H1 (cell line): ENCODE results near the gene DUSP12. TPM values are rescaled to one million over a fixed set of nuclear protein-coding genes. Genes with fewer than 3 reads are reported as not detected.

Experiments
- CTCF ChIA-PET: fragments of 300-600 bp; sonication (Branson Sonifier 250); formaldehyde crosslinking; loops from one replicate; lab custom pipeline; 2021; ENCODE audit not compliant: partially characterized antibody; lab: Charles Lee
- POLR2A ChIA-PET: fragments of 300-600 bp; sonication (Branson Sonifier 250); formaldehyde crosslinking; loops from one replicate; lab custom pipeline; 2021; ENCODE audit warnings: inconsistent platforms; ENCODE audit not compliant: partially characterized antibody; lab: Charles Lee
- DNase-seq, 2 experiments: peaks; one replicate each; pipeline versions ENCODE4 v3.0.0 to v3.0.0-alpha.2; 2010 to 2022; ENCODE audit warnings: low spot score in 2 of 2, low read depth in 1 of 2, mixed read lengths in 1 of 2
- FAIRE-seq: peaks from 2 replicates; lab custom pipeline; 2011; peaks lifted over from hg19 to GRCh38; lab: Jason Lieb, UNC
- H2AFZ ChIP-seq: 2 replicates; pipeline ENCODE4 v1.8.1; 2012; ENCODE audit warnings: low read length, inconsistent platforms
- H2AK5ac ChIP-seq: 2 replicates; pipeline ENCODE4 v1.6.1; 2013; ENCODE audit warnings: low read depth, low read length
- H2BK120ac ChIP-seq: replicated peaks from 2 replicates; pipeline ENCODE3; 2013; ENCODE audit warnings: low read depth, low read length, inconsistent platforms
- H2BK12ac ChIP-seq: 2 replicates; pipeline ENCODE4 v1.6.1; 2013; ENCODE audit warnings: low read depth, low read length
- H2BK15ac ChIP-seq: 2 replicates; pipeline ENCODE4 v1.6.1; 2013; ENCODE audit warnings: low read length
- H2BK20ac ChIP-seq: 2 replicates; pipeline ENCODE4 v1.6.1; 2013; ENCODE audit warnings: low read length
- H2BK5ac ChIP-seq: 2 replicates; pipeline ENCODE4 v1.6.1; 2013; ENCODE audit warnings: low read depth, low read length
- H3K14ac ChIP-seq: 2 replicates; pipeline ENCODE4 v1.6.1; 2013; ENCODE audit warnings: inconsistent platforms; ENCODE audit not compliant: insufficient read length
- H3K18ac ChIP-seq: 2 replicates; pipeline ENCODE4 v1.6.1; 2013; ENCODE audit warnings: low read length; ENCODE audit errors: extremely low read depth
- H3K23ac ChIP-seq: 2 replicates; pipeline ENCODE4 v1.6.1; 2013; ENCODE audit warnings: inconsistent platforms; ENCODE audit not compliant: insufficient read length
- H3K23me2 ChIP-seq: 2 replicates; pipeline ENCODE4 v1.6.1; 2013; ENCODE audit warnings: low read depth, low read length
- H3K27ac ChIP-seq: 2 replicates; pipeline ENCODE4 v1.6.1; 2011; ENCODE audit warnings: low read depth, low read length, inconsistent platforms
- H3K27me3 ChIP-seq, 4 experiments: replicated peaks in 1 of 4; 1 replicate in 1 of 4; 2 replicates in 3 of 4; pipeline versions ENCODE4 v1.6.1 to v1.8.1; 2011 to 2013; ENCODE audit warnings: low read length in 3 of 4, mild to moderate bottlenecking in 3 of 4, inconsistent platforms in 2 of 4, mixed read lengths in 2 of 4, moderate library complexity in 1 of 4; ENCODE audit not compliant: control insufficient read depth in 3 of 4, insufficient read depth in 3 of 4; ENCODE audit errors: extremely low read depth in 1 of 4
- H3K36me3 ChIP-seq, 4 experiments: 2 replicates each; pipeline versions ENCODE4 v1.6.1 to v1.8.1; 2011 to 2013; ENCODE audit warnings: mild to moderate bottlenecking in 4 of 4, low read length in 3 of 4, moderate library complexity in 2 of 4, control low read depth in 1 of 4, inconsistent platforms in 1 of 4; ENCODE audit not compliant: insufficient read depth in 4 of 4, control insufficient read depth in 2 of 4
- H3K4ac ChIP-seq: replicated peaks from 2 replicates; pipeline ENCODE3; 2013; ENCODE audit warnings: low read length, low read depth, mixed read lengths, inconsistent platforms; ENCODE audit not compliant: insufficient read length
- H3K4me1 ChIP-seq, 4 experiments: replicated peaks in 1 of 4; 1 replicate in 1 of 4; 2 replicates in 3 of 4; pipeline versions ENCODE4 v1.6.1 to v1.8.1; 2011 to 2013; ENCODE audit warnings: low read length in 3 of 4, inconsistent platforms in 2 of 4, mixed read lengths in 1 of 4; ENCODE audit not compliant: insufficient read depth in 4 of 4, control insufficient read depth in 3 of 4
- H3K4me2 ChIP-seq, 2 experiments: 2 replicates each; pipeline versions ENCODE4 v1.6.1 to v1.8.1; 2011 to 2013; ENCODE audit warnings: low read depth in 2 of 2, low read length in 2 of 2, control low read depth in 1 of 2, inconsistent platforms in 1 of 2, mild to moderate bottlenecking in 1 of 2; ENCODE audit not compliant: insufficient read depth in 1 of 2
- H3K4me3 ChIP-seq, 4 experiments: fragments of 200-600, 300-600 bp in 1 of 4; sonication (generic), shearing (Covaris generic), sonication (Bioruptor Twin) in 1 of 4; 2 replicates each; pipeline versions ENCODE4 v1.5.1 to v1.8.1; 2011 to 2016; ENCODE audit warnings: low read length in 4 of 4, low read depth in 3 of 4, control low read depth in 2 of 4, inconsistent platforms in 2 of 4, mild to moderate bottlenecking in 2 of 4, mixed read lengths in 1 of 4, moderate library complexity in 1 of 4; ENCODE audit not compliant: insufficient read depth in 2 of 4; ENCODE audit errors: extremely low read depth in 1 of 4
- H3K56ac ChIP-seq: replicated peaks from 2 replicates; pipeline ENCODE3; 2013; ENCODE audit warnings: low read depth, mild to moderate bottlenecking, mixed read lengths, low read length, inconsistent platforms; ENCODE audit not compliant: insufficient read length
- H3K79me1 ChIP-seq: 2 replicates; pipeline ENCODE4 v1.6.1; 2013; ENCODE audit warnings: low read depth, low read length, control low read depth
- H3K79me2 ChIP-seq, 2 experiments: 2 replicates each; pipeline versions ENCODE4 v1.6.1 to v1.8.1; 2012 to 2013; ENCODE audit warnings: low read length in 2 of 2, mild to moderate bottlenecking in 2 of 2, inconsistent platforms in 1 of 2; ENCODE audit not compliant: insufficient read depth in 2 of 2, control insufficient read depth in 1 of 2
- H3K9ac ChIP-seq, 4 experiments: replicated peaks in 1 of 4; 1 replicate in 1 of 4; 2 replicates in 3 of 4; pipeline versions ENCODE4 v1.6.1 to v1.8.1; 2011 to 2013; ENCODE audit warnings: low read depth in 3 of 4, low read length in 3 of 4, control low read depth in 2 of 4, mild to moderate bottlenecking in 2 of 4, moderate library complexity in 2 of 4, inconsistent platforms in 1 of 4; ENCODE audit errors: extremely low read depth in 1 of 4
- H3K9me3 ChIP-seq, 2 experiments: 2 replicates each; pipeline versions ENCODE4 v1.6.1 to v1.8.1; 2012 to 2013; ENCODE audit warnings: mild to moderate bottlenecking in 2 of 2, moderate library complexity in 2 of 2, control low read depth in 1 of 2, inconsistent platforms in 1 of 2, low read depth in 1 of 2, low read length in 1 of 2, mixed read lengths in 1 of 2; ENCODE audit not compliant: insufficient read depth in 2 of 2
- H4K20me1 ChIP-seq, 2 experiments: replicated peaks in 1 of 2; 2 replicates each; pipeline versions ENCODE3 to v1.8.1; 2011 to 2013; ENCODE audit warnings: inconsistent platforms in 2 of 2, low read length in 2 of 2, mild to moderate bottlenecking in 1 of 2; ENCODE audit not compliant: insufficient read depth in 2 of 2, control insufficient read depth in 1 of 2
- H4K5ac ChIP-seq: 2 replicates; pipeline ENCODE4 v1.6.1; 2013; ENCODE audit warnings: low read length, low read depth, mixed read lengths, inconsistent platforms; ENCODE audit not compliant: insufficient read length
- H4K8ac ChIP-seq: 2 replicates; pipeline ENCODE4 v1.8.0; 2013; ENCODE audit warnings: mild to moderate bottlenecking, moderate library complexity, low read length, inconsistent platforms; ENCODE audit not compliant: insufficient read depth; ENCODE audit errors: extremely low read depth
- H4K91ac ChIP-seq: replicated peaks from 2 replicates; pipeline ENCODE3; 2013; ENCODE audit warnings: low read length, mixed read lengths, inconsistent platforms; ENCODE audit not compliant: insufficient read length
- ATF2 ChIP-seq: IDR thresholded peaks from 2 replicates; pipeline ENCODE4 v1.6.1; 2012; ENCODE audit warnings: low read length, inconsistent platforms
- BRCA1 ChIP-seq: IDR thresholded peaks from 2 replicates; pipeline ENCODE4 v1.6.1; 2012; ENCODE audit warnings: low read depth, low read length, improper control_type of control experiment
- CBX8 ChIP-seq: fragments of 300-800, 300-1000 bp; sonication (generic); IDR thresholded peaks from 2 replicates; pipeline ENCODE4 v1.7.1; 2016; ENCODE audit warnings: low read depth, low read length, borderline replicate concordance
- CEBPB ChIP-seq: IDR thresholded peaks from 2 replicates; pipeline ENCODE4 v1.6.1; 2012; ENCODE audit warnings: low read depth, low read length
- CREB1 ChIP-seq: IDR thresholded peaks from 2 replicates; pipeline ENCODE4 v1.6.1; 2012; ENCODE audit warnings: inconsistent platforms
- FOSL1 ChIP-seq: IDR thresholded peaks from 2 replicates; pipeline ENCODE4 v1.6.1; 2011; ENCODE audit warnings: mild to moderate bottlenecking, low read depth, low read length, moderate library complexity; ENCODE audit not compliant: insufficient read depth
- JUND ChIP-seq: IDR thresholded peaks from 2 replicates; pipeline ENCODE4 v1.6.1; 2011; ENCODE audit warnings: mild to moderate bottlenecking, improper control_type of control experiment, low read length
- NRF1 ChIP-seq: IDR thresholded peaks from 2 replicates; pipeline ENCODE4 v1.6.1; 2011; ENCODE audit warnings: mild to moderate bottlenecking, low read depth, low read length, improper control_type of control experiment
- PHF8 ChIP-seq: fragments of 200-600 bp; sonication (generic); conservative IDR thresholded peaks from 2 replicates; pipeline ENCODE4 v1.7.1; 2012; ENCODE audit warnings: low read depth, mild to moderate bottlenecking, inconsistent platforms, low read length, moderate library complexity
- POLR2A ChIP-seq, 2 experiments: IDR thresholded peaks; 1 replicate in 1 of 2; 2 replicates in 1 of 2; pipeline ENCODE4 v1.6.1; 2011; ENCODE audit warnings: low read depth in 2 of 2, low read length in 2 of 2, mild to moderate bottlenecking in 2 of 2; ENCODE audit errors: control extremely low read depth in 1 of 2
- RAD21 ChIP-seq, 2 experiments: IDR thresholded peaks in 1 of 2; conservative IDR thresholded peaks in 1 of 2; 2 replicates each; pipeline ENCODE4 v1.6.1; 2011; ENCODE audit warnings: low read depth in 2 of 2, low read length in 2 of 2, improper control_type of control experiment in 1 of 2, inconsistent platforms in 1 of 2, mild to moderate bottlenecking in 1 of 2, moderate library complexity in 1 of 2
- SP1 ChIP-seq: IDR thresholded peaks from 2 replicates; pipeline ENCODE4 v1.6.1; 2011; ENCODE audit warnings: low read depth, low read length
- SUZ12 ChIP-seq: fragments of 200-600 bp; sonication (generic); IDR thresholded peaks from 2 replicates; pipeline ENCODE4 v1.6.1; 2012; ENCODE audit warnings: mild to moderate bottlenecking, inconsistent platforms, low read length, moderate library complexity, mixed read lengths
- TBP ChIP-seq: IDR thresholded peaks from 2 replicates; pipeline ENCODE4 v1.6.1; 2011; ENCODE audit warnings: low read depth, low read length, improper control_type of control experiment
- WGBS, 2 experiments: shearing (Covaris generic) in 1 of 2; methylation state at CpG; one replicate each; pipeline versions ENCODE4 v1.1.6 to v1.1.7; 2013 to 2015; ENCODE audit warnings: low lambda C conversion rate in 2 of 2, mixed read lengths in 2 of 2, inconsistent platforms in 1 of 2, low coverage in 1 of 2, missing lambda C conversion rate in 1 of 2; ENCODE audit not compliant: insufficient replicate concordance in 2 of 2, insufficient coverage in 1 of 2, insufficient read length in 1 of 2; ENCODE audit errors: extremely low coverage in 1 of 2, missing lambda C conversion rate in 1 of 2; 5-methylcytosine and 5-hydroxymethylcytosine counted together
- polyA plus RNA-seq, 7 experiments: library from polyadenylated mRNA; depleted of rRNA in 3 of 7; stranded (reverse) in 5 of 7; unstranded in 2 of 7; fragments of >200 nt in 5 of 7; fragments of 200-250 nt in 2 of 7; gene quantifications; 1 replicate in 5 of 7; 2 replicates in 1 of 7; 4 replicates in 1 of 7; pipeline versions ENCODE4 v1.2.1 to v1.2.3, GENCODE V29; 2011 to 2013; ENCODE audit warnings: missing spikeins in 2 of 7, mixed read lengths in 2 of 7
- total RNA-seq: library from RNA; stranded (reverse); fragmentation: NEBNext Ultra II Directional; extraction: Animal tissue kit (Norgen Biotek cat#: 25700); gene quantifications from 2 replicates; pipeline ENCODE4 v1.2.1, GENCODE V29; 2021

DUSP12 gene
- total and polyA plus RNA-seq, 2 of the 8 experiments (the other 6 are each of a cell fraction or from before 2014, with no cell fraction given) = 27.6 to 33.9 TPM

DNA sequence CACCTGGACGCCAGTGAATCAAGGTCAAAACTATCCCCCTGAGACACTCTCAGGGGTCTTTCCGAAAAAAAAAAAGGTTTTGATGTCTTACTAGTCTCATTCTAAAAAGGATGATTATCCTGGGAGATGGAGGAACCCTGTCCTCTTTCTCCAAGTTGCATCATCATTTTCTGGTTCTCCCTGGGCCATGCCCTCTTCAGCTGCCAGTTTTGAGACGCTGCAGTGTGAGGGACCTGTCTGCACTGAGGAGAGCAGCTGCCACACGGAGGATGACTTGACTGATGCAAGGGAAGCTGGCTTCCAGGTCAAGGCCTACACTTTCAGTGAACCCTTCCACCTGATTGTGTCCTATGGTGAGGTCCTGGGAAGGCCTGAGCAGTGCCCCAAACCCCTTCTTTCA, 39.0 kb upstream of the DUSP12 start:
- POLR2A ChIA-PET = no interaction called here

More for the DNA sequence above, 39.0 kb upstream of the DUSP12 start:
- Histone ChIP-seq H4K91ac (no peak overlapping the region), H3K4me1 (no peaks in the 10 kb centered on the region), H2BK20ac (no peak overlapping the region), H3K4me2 (no peak overlapping the region), H2BK12ac (no peak overlapping the region), H3K27me3 (peaks cover 0 to 2% (median 0%) of the 10 kb centered on the region in 4 experiments; a peak in 1 of 7 replicates), H3K79me2 (no peaks in the 10 kb centered on the region), H3K23me2 (no peaks in the 10 kb centered on the region), H2BK15ac (no peak overlapping the region), H3K27ac (no peak overlapping the region), H3K79me1 (no peaks in the 10 kb centered on the region), H3K9me3 (no peaks in the 10 kb centered on the region), H3K18ac (no peak overlapping the region), H4K5ac (no peak overlapping the region), H3K36me3 (no peaks in the 10 kb centered on the region), H3K14ac (no peak overlapping the region), H2AFZ (no peak overlapping the region), H4K8ac (no peak overlapping the region), H2AK5ac (no peak overlapping the region), H3K23ac (no peak overlapping the region), H3K4ac (no peak overlapping the region), H4K20me1 (no peaks in the 10 kb centered on the region), H3K4me3 (no peak overlapping the region), H3K56ac (no peak overlapping the region), H3K9ac (no peak overlapping the region), H2BK120ac (no peak overlapping the region), H2BK5ac (no peak overlapping the region)
- FAIRE-seq (no peak), DNase-seq (no peak)
- 84% methylated on average over 4 of the region's 4 CpGs; no CpG with 5 or more reads in 1 of the 2 experiments for WGBS, 2 experiments
- CTCF ChIA-PET = interaction anchor here (0.6 kb wide), 1 partner anchor 83 kb away, joined by 3 read pairs; no protein-coding TSS in a partner anchor
- no peak for TF ChIP-seq SP1
- no peak for TF ChIP-seq FOSL1
- TF ChIP-seq CEBPB = no peak
- no peak for TF ChIP-seq PHF8
- no peak for TF ChIP-seq BRCA1
- TF ChIP-seq CBX8 = no peak
- TF ChIP-seq ATF2 = no peak
- no peak for TF ChIP-seq SUZ12
- TF ChIP-seq CREB1 = no peak
- no peak for TF ChIP-seq TBP
- TF ChIP-seq NRF1 = no peak
- TF ChIP-seq JUND = no peak
- TF ChIP-seq POLR2A (IDR thresholded peaks at IDR 0.05; ENCODE audit: control extremely low read depth in 1 of 2, low read depth in 2 of 2, low read length in 2 of 2) = no peak
- no peak for TF ChIP-seq RAD21 (IDR thresholded peaks at IDR 0.05 in 1 of 2, conservative IDR thresholded peaks at IDR 0.05 in 1 of 2; ENCODE audit: low read depth in 2 of 2, low read length in 2 of 2)
